ENCODE data around the gene SESTD1. TPM values are rescaled to one million over a fixed set of nuclear protein-coding genes. Genes with fewer than 3 reads are reported as not detected.

SESTD1 gene, protein sequence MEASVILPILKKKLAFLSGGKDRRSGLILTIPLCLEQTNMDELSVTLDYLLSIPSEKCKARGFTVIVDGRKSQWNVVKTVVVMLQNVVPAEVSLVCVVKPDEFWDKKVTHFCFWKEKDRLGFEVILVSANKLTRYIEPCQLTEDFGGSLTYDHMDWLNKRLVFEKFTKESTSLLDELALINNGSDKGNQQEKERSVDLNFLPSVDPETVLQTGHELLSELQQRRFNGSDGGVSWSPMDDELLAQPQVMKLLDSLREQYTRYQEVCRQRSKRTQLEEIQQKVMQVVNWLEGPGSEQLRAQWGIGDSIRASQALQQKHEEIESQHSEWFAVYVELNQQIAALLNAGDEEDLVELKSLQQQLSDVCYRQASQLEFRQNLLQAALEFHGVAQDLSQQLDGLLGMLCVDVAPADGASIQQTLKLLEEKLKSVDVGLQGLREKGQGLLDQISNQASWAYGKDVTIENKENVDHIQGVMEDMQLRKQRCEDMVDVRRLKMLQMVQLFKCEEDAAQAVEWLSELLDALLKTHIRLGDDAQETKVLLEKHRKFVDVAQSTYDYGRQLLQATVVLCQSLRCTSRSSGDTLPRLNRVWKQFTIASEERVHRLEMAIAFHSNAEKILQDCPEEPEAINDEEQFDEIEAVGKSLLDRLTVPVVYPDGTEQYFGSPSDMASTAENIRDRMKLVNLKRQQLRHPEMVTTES
- total RNA-seq (93.5 TPM), polyA plus RNA-seq (ENCODE audit: insufficient read depth, low read depth, low replicate concordance) (9.8 TPM)
- long read RNA-seq, donor 1, full-length matches to known transcripts, result 1 of 1 reads
- long read RNA-seq, donor 1, partial matches to known transcripts, result 0 of 1 reads
- long read RNA-seq, donor 1, other reads (novel, unspliced or antisense), result 0 of 1 reads
- long read RNA-seq, donor 2, full-length matches to known transcripts, result 6 of 6 reads
- long read RNA-seq, donor 2, partial matches to known transcripts, result 0 of 6 reads
- long read RNA-seq, donor 2, other reads (novel, unspliced or antisense), result 0 of 6 reads
- long read RNA-seq, donor 3, full-length matches to known transcripts, result 5 of 5 reads
- long read RNA-seq, donor 3, partial matches to known transcripts, result 0 of 5 reads
- long read RNA-seq, donor 3, other reads (novel, unspliced or antisense), result 0 of 5 reads
- long read RNA-seq, donor 4, full-length matches to known transcripts, result 5 of 5 reads
- long read RNA-seq, donor 4, partial matches to known transcripts, result 0 of 5 reads
- long read RNA-seq, donor 4, other reads (novel, unspliced or antisense), result 0 of 5 reads
- long read RNA-seq, donor 5, result 0 reads
- long read RNA-seq, donor 6, full-length matches to known transcripts, result 2 of 2 reads
- long read RNA-seq, donor 6, partial matches to known transcripts, result 0 of 2 reads
- long read RNA-seq, donor 6, other reads (novel, unspliced or antisense), result 0 of 2 reads
- long read RNA-seq, donor 7, full-length matches to known transcripts, result 41 of 62 reads
- long read RNA-seq, donor 7, partial matches to known transcripts, result 3 of 62 reads
- long read RNA-seq, donor 7, other reads (novel, unspliced or antisense), result 18 of 62 reads
- long read RNA-seq, donor 8, full-length matches to known transcripts, result 7 of 7 reads
- long read RNA-seq, donor 8, partial matches to known transcripts, result 0 of 7 reads
- long read RNA-seq, donor 8, other reads (novel, unspliced or antisense), result 0 of 7 reads
- long read RNA-seq, donor 9, full-length matches to known transcripts, result 1 of 1 reads
- long read RNA-seq, donor 9, partial matches to known transcripts, result 0 of 1 reads
- long read RNA-seq, donor 9, other reads (novel, unspliced or antisense), result 0 of 1 reads
- long read RNA-seq, donor 10, full-length matches to known transcripts, result 1 of 1 reads
- long read RNA-seq, donor 10, partial matches to known transcripts, result 0 of 1 reads
- long read RNA-seq, donor 10, other reads (novel, unspliced or antisense), result 0 of 1 reads

DNA sequence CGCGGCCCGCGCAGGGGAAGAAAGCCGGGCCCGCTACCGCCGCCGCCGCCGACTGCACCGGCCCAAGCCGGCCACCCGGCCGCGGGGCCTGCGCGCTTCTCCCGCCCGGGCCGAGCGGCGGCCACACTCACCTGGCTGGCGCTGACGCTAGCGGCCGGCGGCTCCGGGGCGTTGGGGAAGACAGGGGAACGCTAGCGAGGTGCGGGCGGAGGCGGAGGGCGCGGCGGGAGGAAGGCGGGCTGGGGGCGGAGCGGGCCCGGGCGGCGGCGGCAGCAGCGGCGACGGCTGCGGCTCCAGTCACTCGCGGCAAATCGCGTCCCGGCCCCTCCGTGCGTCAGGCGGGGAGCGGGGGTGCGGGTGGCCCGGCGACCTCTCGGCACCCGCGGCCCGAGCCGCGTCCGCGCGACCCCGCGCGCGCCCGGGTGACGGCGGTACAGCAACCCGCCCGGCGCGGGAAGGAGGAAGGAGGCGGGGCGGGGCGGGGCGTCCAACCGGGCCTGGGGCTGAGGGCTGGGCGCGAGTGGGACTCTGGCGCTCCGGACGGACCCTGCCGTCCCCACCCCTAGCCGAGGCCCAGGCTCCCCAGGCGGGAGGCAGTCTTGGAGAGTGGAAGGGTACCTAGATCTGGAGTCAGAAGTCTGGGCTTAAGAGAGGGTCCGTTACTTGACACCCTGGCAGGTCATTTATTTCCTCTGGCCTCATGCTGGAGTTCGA lies at the start of gene SESTD1:
SESTD1 (minus strand) TSS at position 465 of the 714 bp plus-strand sequence. CDS start 72,991 bp downstream, outside the sequence.
- peak within 1 kb of the TSS; percentile 79 to 90 (median 82) for H3K4me3 ChIP-seq (ENCODE audit: low read length in 3 of 3)
- no peaks in the 10 kb centered on the region for H3K27me3 ChIP-seq (ENCODE audit: control insufficient read depth, insufficient read depth, low read length)
- FAIRE-seq (no peak), DNase-seq (peak; percentile 81 to 89 (median 88))
- intact Hi-C loops (cut with DNase I), result no loop called here
- peak within 1 kb of the TSS; percentile 26 to 87 for H3K27ac ChIP-seq (ENCODE audit: low read depth in 2 of 2, low read length in 2 of 2)
- H3K36me3 ChIP-seq (ENCODE audit: control insufficient read depth in 2 of 3, insufficient read depth in 3 of 3, low read length in 3 of 3), result no peaks in the 10 kb centered on the region
- H3K4me1 ChIP-seq (ENCODE audit: control insufficient read depth in 2 of 3, insufficient read depth in 2 of 3, low read depth in 1 of 3, low read length in 3 of 3), result peaks cover 0 to 7% (median 2%) of the 10 kb centered on the region in 3 donors
- H3K9me3 ChIP-seq (ENCODE audit: control insufficient read depth in 2 of 3, insufficient read depth in 1 of 3, low read length in 3 of 3), result no peaks in the 10 kb centered on the region
- peak within 1 kb of the TSS; percentile 60 to 83 (median 69) for H3K9ac ChIP-seq (ENCODE audit: low read length in 3 of 3)
- TF ChIP-seq, protein P1, sequence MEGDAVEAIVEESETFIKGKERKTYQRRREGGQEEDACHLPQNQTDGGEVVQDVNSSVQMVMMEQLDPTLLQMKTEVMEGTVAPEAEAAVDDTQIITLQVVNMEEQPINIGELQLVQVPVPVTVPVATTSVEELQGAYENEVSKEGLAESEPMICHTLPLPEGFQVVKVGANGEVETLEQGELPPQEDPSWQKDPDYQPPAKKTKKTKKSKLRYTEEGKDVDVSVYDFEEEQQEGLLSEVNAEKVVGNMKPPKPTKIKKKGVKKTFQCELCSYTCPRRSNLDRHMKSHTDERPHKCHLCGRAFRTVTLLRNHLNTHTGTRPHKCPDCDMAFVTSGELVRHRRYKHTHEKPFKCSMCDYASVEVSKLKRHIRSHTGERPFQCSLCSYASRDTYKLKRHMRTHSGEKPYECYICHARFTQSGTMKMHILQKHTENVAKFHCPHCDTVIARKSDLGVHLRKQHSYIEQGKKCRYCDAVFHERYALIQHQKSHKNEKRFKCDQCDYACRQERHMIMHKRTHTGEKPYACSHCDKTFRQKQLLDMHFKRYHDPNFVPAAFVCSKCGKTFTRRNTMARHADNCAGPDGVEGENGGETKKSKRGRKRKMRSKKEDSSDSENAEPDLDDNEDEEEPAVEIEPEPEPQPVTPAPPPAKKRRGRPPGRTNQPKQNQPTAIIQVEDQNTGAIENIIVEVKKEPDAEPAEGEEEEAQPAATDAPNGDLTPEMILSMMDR (IDR thresholded peaks at IDR 0.05; ENCODE audit: borderline replicate concordance, extremely low read depth, insufficient read depth), result no peak

DNA sequence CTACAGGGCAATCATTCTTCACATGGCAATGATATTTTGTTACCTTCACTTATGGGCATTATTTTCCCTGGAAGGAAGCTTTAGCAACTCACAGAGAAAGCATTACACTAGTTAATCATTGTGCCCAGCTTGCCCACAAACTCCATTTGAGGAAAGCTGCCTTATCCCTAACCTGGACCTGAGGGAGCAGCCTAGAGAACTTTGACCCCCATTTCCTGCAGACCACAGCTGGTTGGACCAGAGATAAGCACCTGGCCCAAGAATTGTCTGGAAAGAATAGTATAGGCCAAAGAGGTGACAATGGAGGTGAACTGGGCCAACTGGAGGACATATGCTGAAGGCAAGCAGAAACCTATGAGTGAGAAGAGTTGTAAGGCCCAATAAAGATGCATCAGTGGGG lies 48.4 kb upstream of the SESTD1 start:
- Histone ChIP-seq H3K4me1 (ENCODE audit: control insufficient read depth in 2 of 3, insufficient read depth in 2 of 3, low read depth in 1 of 3, low read length in 3 of 3) (no peaks in the 10 kb centered on the region), H3K36me3 (ENCODE audit: control insufficient read depth in 2 of 3, insufficient read depth in 3 of 3, low read length in 3 of 3) (no peaks in the 10 kb centered on the region), H3K9ac (ENCODE audit: low read length in 3 of 3) (no peak overlapping the region), H3K27me3 (ENCODE audit: control insufficient read depth, insufficient read depth, low read length) (no peaks in the 10 kb centered on the region), H3K9me3 (ENCODE audit: control insufficient read depth in 2 of 3, insufficient read depth in 1 of 3, low read length in 3 of 3) (no peaks in the 10 kb centered on the region), H3K4me3 (ENCODE audit: low read length in 3 of 3) (no peak overlapping the region), H3K27ac (ENCODE audit: low read depth in 2 of 2, low read length in 2 of 2) (no peak overlapping the region)
- FAIRE-seq (no peak), DNase-seq (no peak)
- TF ChIP-seq, protein P1 (IDR thresholded peaks at IDR 0.05; ENCODE audit: borderline replicate concordance, extremely low read depth, insufficient read depth), result no peak
- intact Hi-C loops (cut with DNase I), result no loop called here
